IPS DF 4.7 (cell line): ENCODE data around the gene USP44.
"Not testable (repeated sequence)": the region's sequence is repeated elsewhere in the genome, so short reads cannot be mapped to it uniquely, and the experiment has no call there.

Experiments
- DNase-seq: peaks from one replicate; pipeline ENCODE4 v3.0.0-alpha.2; 2013; ENCODE audit warnings: low spot score; ENCODE audit errors: extremely low read depth

USP44 gene

DNA sequence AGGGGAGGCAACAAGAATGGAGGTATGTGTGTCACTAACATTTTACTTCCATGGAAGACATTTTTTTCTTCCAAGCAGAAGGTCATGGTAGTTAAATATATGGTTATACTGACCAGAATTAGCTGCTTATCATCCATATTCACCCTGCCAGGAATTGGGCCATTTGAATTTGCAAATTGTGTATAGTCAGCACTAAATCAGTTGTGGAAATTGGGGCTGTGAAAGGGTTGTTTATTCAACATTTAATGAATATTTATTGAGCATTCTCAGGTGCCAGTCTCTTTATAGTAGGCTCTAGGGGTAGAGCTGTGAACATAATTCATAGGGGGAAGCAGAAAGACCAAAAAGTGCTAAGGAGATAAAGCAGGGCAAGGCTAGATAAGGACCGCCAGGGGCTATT, 39.3 kb downstream of the USP44 start:
- no peak for DNase-seq

GRCh38 chr12:95509300-95509699, 42.0 kb downstream of the USP44 start:
- DNase-seq: no peak

DNA sequence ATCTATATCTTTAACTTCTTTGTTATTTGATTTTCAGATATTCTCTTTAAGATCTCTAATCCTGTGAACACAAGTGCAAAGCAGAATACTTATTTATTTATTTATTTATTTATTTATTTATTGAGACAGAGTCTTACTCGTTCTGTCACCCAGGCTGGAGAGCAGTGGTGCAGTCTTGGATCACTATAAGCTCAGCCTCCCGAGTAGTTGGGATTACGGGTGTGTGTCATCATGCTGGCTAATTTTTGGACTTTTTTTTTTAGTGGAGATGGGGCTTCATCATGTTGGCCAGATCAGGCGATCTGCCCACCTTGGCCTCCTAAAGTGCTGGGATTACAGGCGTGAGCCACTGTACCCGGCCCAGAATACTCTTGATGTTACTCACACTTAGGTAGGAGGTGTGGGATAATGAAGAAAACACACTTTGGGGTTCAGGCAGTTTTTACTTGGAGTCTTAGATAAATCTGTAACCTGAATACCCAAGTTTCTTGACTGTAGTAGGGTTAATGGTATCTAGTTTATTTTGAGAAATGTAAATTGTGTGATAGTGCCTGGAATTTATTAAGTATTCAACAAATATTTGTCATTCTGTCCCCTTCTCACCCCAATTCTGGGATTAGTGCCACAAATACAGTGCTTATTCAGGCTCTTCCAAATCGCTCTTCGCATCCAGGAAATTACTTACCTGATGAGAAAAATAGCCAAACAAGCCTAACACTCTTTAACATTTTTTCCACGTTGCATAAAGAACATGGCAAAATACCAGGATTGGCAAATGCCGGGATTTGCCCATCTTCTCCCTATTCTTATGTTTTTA, 44.4 kb downstream of the USP44 start:
- no peak for DNase-seq

DNA sequence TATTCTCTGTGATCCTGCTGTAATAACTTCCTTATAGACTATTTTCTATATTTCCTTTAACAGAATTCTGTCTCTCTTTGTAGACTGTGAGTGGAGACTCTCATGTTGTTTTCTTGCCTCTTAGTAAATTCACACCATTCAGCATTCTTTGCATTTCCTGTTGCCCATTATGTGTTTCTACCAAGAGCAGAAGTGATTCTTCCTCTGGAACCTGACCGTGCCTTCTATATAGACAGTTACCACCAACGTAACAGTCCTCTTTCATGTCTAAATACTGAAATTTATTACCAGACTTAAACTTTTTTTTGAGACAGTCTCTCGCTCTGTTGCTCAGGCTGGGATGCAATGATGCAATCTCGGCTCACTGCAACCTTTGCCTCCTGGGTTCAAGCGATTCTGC, 46.2 kb downstream of the USP44 start:
- DNase-seq: no peak

- DNase-seq: no peak
Measured at GRCh38 chr12:95504140-95504539, 47.1 kb downstream of the USP44 start.

DNA sequence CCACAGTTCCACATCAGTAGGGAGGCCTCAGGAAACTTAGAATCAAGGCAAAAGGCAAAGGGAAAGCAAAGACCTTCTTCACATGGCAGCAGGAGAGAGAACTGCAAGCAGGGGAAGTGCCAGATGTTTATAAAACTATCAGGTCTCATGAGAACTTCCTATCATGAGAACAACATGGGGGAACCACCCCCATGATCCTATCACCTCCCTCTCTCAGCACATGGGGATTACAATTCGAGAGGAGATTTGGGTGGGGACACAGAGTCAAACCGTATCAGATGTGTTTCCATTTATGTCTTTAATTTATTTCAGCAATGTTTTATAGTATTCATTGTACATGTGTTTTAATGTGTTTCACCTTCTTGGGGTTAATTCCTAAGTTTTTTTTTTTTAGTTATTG, 51.5 kb downstream of the USP44 start:
- no peak for DNase-seq

DNA sequence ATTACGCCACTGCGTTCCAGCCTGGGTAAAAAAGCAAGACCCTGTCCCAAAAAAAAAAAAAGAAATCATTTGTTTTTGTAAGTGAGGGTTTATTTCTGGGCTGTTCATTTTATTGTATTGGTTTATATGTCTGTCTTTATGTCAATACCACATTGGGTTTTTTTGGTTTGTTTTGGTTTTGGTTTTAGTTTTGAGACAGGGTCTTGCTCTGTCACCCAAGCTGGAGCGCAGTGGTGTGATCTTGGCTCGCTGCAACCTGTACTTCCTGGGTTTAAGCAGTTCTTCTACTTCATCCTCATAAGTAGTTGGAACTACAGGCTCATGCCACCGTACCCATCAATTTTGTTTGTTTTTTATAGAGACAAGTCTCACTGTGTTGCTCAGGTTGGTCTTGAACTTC, 52.3 kb downstream of the USP44 start:
- DNase-seq: no peak

DNA sequence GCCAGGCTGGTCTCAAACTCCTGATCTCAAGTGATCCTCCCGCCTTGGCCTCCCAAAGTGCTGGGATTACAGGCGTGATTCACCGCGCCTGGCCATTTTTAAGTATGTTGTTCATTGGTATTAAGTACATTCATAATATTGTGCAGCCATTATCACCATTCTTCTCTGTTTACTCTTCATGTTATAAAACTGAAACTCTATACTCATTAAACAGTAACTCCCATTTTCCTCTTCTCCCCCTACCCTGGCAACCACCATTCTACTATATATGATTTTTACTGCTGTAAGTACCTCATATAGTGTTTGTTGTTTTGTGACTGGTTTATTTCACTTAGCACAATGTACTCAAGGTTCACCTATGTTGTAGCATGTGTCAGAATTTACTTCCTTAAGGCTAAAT, 54.2 kb downstream of the USP44 start:
- DNase-seq: no peak

- DNase-seq: no peak
Measured at GRCh38 chr12:95495433-95495832, 55.8 kb downstream of the USP44 start.

GRCh38 chr12:95494888-95495287, 56.4 kb downstream of the USP44 start:
- no peak for DNase-seq

- no peak for DNase-seq
Measured at GRCh38 chr12:95492462-95492861, 58.8 kb downstream of the USP44 start.

DNA sequence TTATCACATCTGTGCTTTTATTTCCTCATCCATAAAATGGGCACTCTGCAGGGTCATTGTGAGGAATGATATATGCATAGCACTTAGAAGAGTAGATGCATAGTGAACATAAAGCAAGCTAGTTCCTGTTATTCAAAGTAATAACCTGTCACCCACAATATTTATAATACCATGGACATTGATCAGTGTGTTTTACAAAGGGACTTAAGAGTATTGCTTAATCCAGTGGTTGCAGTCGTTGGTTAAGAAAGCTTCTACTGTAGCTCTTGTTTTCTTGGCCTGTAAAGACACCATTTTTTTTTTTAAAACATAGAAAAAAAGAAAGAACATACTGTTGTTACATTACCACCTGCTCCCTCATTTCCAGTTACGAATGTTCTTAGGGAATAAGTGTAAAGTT, 64.3 kb downstream of the USP44 start:
- no peak for DNase-seq

DNA sequence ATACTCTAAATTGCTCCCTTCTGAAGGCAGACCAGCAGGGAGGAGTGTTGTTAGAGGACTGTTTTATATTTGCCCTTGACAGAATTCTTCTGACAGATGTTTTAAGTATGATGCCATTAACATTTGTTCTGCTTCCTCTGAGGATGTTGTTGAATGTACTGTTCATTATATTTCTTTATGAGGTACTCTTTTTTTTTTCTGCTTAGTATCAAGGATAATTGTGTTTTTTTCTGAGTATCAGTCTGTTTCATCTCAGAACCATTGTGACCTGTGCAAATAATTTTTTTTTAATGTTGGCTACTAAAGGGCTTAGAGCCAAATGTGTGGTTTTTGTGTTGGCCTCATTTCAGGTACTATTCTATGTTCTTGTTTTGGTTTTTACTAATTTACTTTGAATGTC, 66.8 kb downstream of the USP44 start:
- no peak for DNase-seq

DNA sequence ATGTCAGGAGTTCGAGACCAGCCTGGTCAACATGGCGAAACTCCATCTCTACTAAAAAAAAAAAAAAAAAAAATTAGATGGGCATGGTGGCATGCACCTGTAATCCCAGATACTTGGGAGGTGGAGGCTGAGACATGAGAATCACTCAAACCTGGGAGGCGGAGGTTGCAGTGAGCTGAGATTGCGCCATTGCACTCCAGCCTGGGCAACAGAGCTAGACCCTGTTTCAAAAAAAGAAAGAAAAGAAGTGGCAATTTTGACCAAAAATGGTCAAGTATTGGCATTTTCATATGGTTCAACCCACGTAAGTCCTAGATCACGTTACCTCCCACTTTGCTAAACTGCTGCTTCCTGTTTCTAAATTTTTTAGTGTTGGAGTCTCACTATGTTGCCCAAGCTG, 68.7 kb downstream of the USP44 start:
- not testable (repeated sequence) for DNase-seq

GRCh38 chr12:95481888-95482287, 69.4 kb downstream of the USP44 start:
- DNase-seq: no peak

GRCh38 chr12:95481072-95481471, 70.2 kb downstream of the USP44 start:
- no peak for DNase-seq

DNA sequence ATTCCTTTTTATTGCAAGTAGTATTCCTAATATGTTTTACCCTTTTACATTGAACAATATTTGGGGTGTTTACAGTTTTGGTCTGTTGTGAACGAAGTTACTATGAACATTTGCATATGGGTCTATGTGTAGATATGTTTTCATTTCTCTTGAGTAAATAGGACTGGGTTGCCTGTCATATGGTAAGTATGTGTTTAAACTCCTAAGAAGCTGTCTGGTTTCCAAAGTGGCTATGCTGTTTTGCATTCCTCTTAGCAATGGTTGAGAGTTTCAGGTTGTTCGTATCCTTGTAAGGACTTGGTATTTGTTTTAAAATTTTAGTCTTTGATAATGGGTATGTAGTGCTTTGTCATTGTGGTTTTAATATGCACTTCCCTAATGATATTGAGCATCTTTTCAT, 71.0 kb downstream of the USP44 start:
- no peak for DNase-seq

DNA sequence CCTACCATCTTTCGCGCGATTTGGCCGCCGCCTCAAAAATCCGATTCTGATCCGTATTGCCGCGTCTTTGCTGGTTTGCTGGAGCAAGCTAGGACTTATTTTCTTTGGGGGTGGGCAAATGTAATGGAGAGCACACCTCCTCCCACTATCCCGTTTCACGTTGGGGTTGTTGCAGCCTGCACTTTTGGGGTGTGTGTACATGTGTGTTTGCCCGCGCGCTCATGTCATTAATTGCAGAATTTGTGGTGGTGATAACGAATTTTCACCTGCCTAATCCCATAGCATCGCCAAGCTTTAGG, 76.7 kb downstream of the USP44 start:
- DNase-seq: no peak

- DNase-seq: peak; percentile 81
Measured at GRCh38 chr12:95473884-95474659, 77.2 kb downstream of the USP44 start, which contains the start of gene METAP2. METAP2 (plus strand) TSS chr12:95474152; CDS start chr12:95474180, 28 bp downstream.

GRCh38 chr12:95473231-95473883, 77.9 kb downstream of the USP44 start:
- no peak for DNase-seq

DNA sequence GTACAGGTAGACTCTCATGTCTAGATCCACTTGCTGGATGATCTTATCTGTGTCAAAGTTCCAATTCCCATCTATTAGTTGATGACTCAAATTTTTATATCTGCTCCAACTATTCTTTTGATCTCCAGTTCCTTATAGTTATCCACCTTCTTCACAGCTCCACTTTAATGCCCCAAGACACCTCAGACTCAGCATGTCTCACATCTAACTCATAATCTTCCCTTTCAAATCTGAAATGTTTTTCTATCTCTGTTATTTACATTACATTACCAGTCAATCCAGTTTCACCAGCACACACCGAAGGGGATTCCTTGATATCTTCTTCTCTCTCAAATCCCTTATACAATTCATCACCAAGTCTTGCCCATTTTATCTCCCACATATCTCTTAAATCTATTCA, 81.0 kb downstream of the USP44 start:
- DNase-seq: no peak
